ENCODE results near the gene NAA50.
A peak's percentile ranks its signal among the peaks of the same experiment; 100 is the strongest.

NAA50 gene

GRCh38 chr3:113744941-113745755 lies 901 bp downstream of the NAA50 start:
- ChIA-PET POLR2A (interaction anchor here (0.8 to 1.3 kb wide), 5 partner anchors 9 to 230 kb away, joined by 3 to 5 read pairs (median 3); partner anchors contain the start of genes SPICE1 and USF3), CTCF (interaction anchor here (0.5 to 2.0 kb wide), 14 partner anchors 9 to 579 kb away, joined by 3 to 15 read pairs (median 3); no protein-coding TSS in a partner anchor)
- Histone ChIP-seq H3K27ac (ENCODE audit: extremely low read depth, low read depth, low read length) (peak overlapping the region; percentile 92), H3K9me3 (ENCODE audit: control insufficient read depth, insufficient read depth, low read depth, low read length) (no peaks in the 10 kb centered on the region), H3K4me3 (ENCODE audit: low read depth, low read length) (peak overlapping the region; percentile 86), H3K4me1 (ENCODE audit: control insufficient read depth, insufficient read depth, low read length) (no peaks in the 10 kb centered on the region), H3K36me3 (ENCODE audit: control insufficient read depth in 2 of 2, insufficient read depth in 1 of 2, low read length in 2 of 2) (peaks cover 0 to 3% of the 10 kb centered on the region in 2 experiments; a peak in 1 of 3 replicates)
- TF ChIP-seq ZNF157 (tag by site-specific recombination; IDR thresholded peaks at IDR 0.05) (no peak), BCL6B (tag by site-specific recombination; IDR thresholded peaks at IDR 0.05) (no peak), ZFHX2 (tag by site-specific recombination; conservative IDR thresholded peaks at IDR 0.05) (peak; percentile 5; the same call in 1 of the 2 replicates), ATF2 (tag by site-specific recombination; IDR thresholded peaks at IDR 0.05; ENCODE audit: low read depth) (no peak), KLF1 (tag by site-specific recombination; IDR thresholded peaks at IDR 0.05) (no peak), RBAK (tag by site-specific recombination; IDR thresholded peaks at IDR 0.05) (no peak), ZNF169 (tag by site-specific recombination; IDR thresholded peaks at IDR 0.05) (no peak), HOXC10 (CRISPR knock-in tag; IDR thresholded peaks at IDR 0.05) (no peak), ZNF571 (tag by site-specific recombination; IDR thresholded peaks at IDR 0.05) (no peak), IKZF3 (tag by site-specific recombination; IDR thresholded peaks at IDR 0.05) (no peak), REPIN1 (tag by site-specific recombination; IDR thresholded peaks at IDR 0.05; ENCODE audit: low read depth) (no peak), ZSCAN18 (tag by site-specific recombination; IDR thresholded peaks at IDR 0.05) (no peak), ZNF791 (tag by site-specific recombination; IDR thresholded peaks at IDR 0.05) (no peak), ZNF785 (tag by site-specific recombination; IDR thresholded peaks at IDR 0.05) (no peak), ZNF112 (tag by site-specific recombination; IDR thresholded peaks at IDR 0.05) (no peak), ZNF473 (tag by site-specific recombination; IDR thresholded peaks at IDR 0.05) (no peak), ZNF514 (tag by site-specific recombination; IDR thresholded peaks at IDR 0.05) (no peak), ZBTB7A (tag by site-specific recombination; IDR thresholded peaks at IDR 0.05; ENCODE audit: low read depth) (peak; percentile 57; the same call in 1 of the 2 replicates), ZNF529 (tag by site-specific recombination; IDR thresholded peaks at IDR 0.05; ENCODE audit: insufficient replicate concordance) (no peak), ZXDB (tag by site-specific recombination; IDR thresholded peaks at IDR 0.05) (0 out of 2 replicates have a peak, but pooled peaks have one; percentile 10), ZBTB17 (tag by site-specific recombination; IDR thresholded peaks at IDR 0.05) (no peak), BCL11A (tag by site-specific recombination; IDR thresholded peaks at IDR 0.05; ENCODE audit: low read depth) (no peak), ZNF610 (tag by site-specific recombination; IDR thresholded peaks at IDR 0.05; ENCODE audit: borderline replicate concordance) (no peak), ZNF394 (tag by site-specific recombination; IDR thresholded peaks at IDR 0.05; ENCODE audit: borderline replicate concordance) (no peak), ZNF555 (tag by site-specific recombination; conservative IDR thresholded peaks at IDR 0.05) (no peak), CTCF (tag by site-specific recombination; IDR thresholded peaks at IDR 0.05) (peak; percentile 21; the same call in 1 of the 2 replicates), ZNF600 (tag by site-specific recombination; IDR thresholded peaks at IDR 0.05) (no peak; the same call in 1 of the 2 replicates), ZFP69B (tag by site-specific recombination; IDR thresholded peaks at IDR 0.05) (no peak), TRIM28 (IDR thresholded peaks at IDR 0.05; ENCODE audit: borderline replicate concordance, low read length) (0 out of 2 replicates have a peak, but pooled peaks have one; percentile 16), KLF7 (tag by site-specific recombination; IDR thresholded peaks at IDR 0.05; ENCODE audit: borderline replicate concordance) (no peak), ZNF398 (tag by site-specific recombination; IDR thresholded peaks at IDR 0.05) (no peak)
